Stimulated activated CD4-positive, alpha-beta T cell treated with anti-CD3 and anti-CD28 coated beads, Interleukin-1b, Interleukin-23, amount 100 ng/mL, for 48 hours (primary cell): Measurements from ENCODE around the gene RBM25.
A peak's percentile ranks its signal among the peaks of the same experiment; 100 is the strongest.
"Not testable (repeated sequence)": the region's sequence is repeated elsewhere in the genome, so short reads cannot be mapped to it uniquely, and the experiment has no call there.

Source experiments
- DNase-seq: peaks from one replicate; pipeline ENCODE4 v3.0.0-alpha.2; 2020

The RBM25 gene

DNA sequence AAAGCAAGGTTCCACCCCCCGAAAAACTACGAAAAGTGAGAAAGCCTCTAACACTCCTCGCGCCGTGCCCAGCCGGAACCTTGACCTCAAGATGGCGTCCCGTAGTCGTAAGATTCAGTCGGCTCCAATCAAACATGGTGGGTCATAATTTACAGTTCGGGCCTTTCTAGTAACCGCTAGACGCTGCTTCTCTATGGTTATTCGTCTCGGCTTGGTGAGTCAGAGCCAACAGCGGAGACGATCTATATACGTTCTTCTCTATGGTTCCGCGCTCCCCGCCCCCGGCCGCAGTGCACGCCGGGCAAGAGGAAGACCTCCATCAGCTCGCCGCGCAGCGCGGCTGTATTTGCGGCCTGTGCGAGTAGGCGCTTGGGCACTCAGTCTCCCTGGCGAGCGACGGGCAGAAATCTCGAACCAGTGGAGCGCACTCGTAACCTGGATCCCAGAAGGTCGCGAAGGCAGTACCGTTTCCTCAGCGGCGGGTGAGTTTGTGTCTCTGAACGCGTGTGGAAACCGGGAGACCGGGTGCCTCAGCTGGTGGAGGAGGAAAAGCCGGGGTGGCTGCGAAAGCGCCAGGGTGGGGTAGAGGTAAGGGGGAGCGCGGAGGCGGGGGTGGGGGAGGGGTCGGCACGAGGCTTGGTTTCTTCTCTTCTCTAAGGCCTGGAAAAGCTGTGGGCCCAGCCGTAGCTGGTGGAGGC lies at the start of gene RBM25:
TSS of gene RBM25 (plus strand) at position 311 of the 698 bp plus-strand sequence. CDS start 13,108 bp downstream, outside the sequence.
- DNase-seq = peak; percentile 96

DNA sequence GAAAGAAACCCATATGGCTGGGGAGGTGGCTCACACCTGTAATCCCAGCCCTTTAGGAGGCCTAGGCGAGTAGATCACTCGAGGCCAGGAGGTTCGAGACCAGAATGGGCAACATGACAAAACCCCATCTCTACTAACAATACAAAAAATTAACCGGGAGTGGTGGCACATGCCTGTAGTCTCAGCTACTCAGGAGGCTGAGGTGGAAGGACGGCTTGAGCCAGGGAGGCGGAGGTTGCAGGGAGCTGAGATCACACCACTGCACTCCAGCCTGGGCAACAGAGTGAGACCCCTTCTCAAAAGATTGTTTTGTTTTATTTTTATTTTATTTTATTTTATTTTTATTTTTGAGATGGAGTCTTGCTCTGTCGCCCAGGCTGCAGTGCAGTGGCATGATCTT lies 47.1 kb upstream of the RBM25 start:
- DNase-seq = not testable (repeated sequence)

DNA sequence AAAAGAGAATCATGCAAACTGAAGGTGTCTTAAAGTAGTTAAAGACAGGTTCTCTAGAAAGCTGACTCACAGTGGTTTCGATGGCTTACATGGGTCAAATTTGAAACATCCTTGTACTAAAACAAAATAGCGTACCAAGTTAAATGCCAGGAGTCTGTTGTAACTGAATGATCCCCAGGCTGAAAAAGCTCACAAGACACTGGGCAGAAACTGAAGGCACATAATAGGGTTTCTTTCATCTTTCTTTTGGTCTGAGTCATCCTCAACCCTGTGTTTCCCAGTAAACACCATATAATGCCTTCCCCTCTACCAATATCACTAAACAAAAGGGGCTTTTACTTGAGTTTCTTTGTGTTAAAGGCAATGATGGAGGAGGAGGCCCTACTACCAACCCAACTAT lies 44.2 kb upstream of the RBM25 start:
- DNase-seq = no peak

DNA sequence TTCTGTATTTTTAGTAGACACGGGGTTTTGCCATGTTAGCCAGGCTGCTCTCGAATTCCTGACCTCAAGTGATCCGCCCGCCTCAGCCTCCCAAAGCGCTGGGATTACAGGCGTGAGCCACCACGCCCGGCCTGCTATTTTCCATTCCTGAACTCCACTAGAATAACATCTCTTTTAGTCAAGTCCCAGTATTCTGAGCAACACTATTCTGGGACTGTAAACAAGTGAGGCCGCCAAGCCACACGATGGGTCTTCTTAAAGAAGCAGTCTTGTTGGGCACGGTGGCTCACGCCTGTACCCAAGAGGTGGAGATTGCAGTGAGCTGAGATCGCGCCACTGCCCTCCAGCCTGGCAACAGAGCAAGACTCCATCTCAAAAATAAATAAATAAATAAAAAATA lies 42.8 kb upstream of the RBM25 start:
- not testable (repeated sequence) for DNase-seq

DNA sequence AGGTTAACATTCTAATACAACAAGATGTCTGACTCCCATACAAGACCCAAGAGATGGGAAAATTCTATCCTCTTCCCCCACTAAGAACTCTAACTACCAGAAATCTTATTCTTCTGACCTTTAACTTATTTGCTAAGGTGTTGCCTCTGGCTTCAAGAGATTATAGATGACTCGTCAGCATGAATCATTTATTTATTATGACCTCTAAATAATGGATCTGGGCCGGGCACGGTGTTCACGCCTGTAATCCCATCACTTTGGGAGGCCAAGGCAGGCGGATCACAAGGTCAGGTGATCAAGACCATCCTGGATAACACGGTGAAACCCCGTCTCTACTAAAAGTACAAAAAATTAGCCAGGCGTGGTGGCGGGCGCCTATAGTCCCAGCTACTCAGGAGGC lies 42.3 kb upstream of the RBM25 start:
- DNase-seq = not testable (repeated sequence)

DNA sequence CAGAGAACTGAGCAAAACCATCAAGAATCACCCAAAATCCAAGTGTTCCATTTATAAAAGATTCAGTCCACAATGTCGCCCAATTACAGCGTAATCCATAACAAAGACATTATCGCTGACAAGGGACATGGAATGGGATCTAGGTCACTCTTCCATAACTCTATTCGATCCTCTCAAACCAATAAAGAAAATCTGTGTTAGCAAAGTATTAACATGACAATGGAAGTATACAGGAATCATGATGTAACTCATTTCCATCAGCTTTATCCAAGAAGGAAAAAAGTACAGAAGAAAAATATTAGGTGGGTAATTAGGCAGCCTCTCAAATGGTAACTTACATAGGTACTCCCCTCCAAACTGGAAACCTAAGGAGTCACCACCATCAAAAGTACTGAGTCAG lies 36.3 kb upstream of the RBM25 start:
- DNase-seq = no peak

DNA sequence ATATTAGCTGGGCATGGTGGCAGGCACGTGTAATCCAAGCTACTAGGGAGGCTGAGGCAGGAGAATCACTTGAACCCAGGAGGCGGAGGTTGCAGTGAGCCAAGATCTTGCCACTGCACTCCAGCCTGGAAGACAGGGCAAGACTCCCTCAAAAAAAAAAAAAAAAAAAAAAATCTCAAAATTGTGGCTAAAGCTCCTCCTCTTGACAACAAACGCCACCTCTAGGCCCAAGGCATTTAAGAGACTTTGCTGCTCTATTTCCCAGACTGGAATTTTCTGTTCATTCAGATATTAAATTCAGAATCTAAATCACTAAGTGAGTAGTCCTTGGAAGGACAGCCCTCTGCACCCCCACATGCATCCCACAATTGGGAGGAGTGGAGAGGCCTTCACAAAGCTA lies 32.8 kb upstream of the RBM25 start:
- DNase-seq = no peak

DNA sequence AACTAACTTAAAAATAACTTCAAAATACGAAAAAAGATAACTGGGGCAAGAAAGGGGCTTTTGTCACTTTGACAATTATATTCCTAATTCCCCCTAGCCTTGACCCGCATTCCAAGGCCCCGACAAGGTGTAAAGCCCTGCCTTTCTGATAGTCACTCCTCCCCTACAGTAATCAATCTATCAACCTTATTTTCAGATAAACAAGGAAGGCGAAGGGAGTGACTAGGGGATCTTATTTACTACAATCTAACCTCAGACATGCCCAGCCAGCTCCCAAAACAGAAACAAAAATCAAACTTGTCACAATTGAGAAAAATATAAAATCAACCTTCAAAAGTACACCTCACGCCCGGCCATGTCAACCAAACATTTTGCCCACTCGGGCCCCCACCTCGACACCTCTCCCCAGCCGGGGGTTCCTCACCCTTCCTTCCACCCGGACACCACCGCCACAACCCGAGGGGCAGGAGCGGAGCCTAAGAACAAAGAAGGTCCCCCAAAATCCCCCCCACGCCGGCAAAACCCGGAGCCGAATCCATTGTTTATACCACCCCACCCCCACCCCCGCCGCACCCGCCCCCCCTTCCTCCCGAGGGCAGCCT lies 32.0 kb upstream of the RBM25 start:
- no peak for DNase-seq

DNA sequence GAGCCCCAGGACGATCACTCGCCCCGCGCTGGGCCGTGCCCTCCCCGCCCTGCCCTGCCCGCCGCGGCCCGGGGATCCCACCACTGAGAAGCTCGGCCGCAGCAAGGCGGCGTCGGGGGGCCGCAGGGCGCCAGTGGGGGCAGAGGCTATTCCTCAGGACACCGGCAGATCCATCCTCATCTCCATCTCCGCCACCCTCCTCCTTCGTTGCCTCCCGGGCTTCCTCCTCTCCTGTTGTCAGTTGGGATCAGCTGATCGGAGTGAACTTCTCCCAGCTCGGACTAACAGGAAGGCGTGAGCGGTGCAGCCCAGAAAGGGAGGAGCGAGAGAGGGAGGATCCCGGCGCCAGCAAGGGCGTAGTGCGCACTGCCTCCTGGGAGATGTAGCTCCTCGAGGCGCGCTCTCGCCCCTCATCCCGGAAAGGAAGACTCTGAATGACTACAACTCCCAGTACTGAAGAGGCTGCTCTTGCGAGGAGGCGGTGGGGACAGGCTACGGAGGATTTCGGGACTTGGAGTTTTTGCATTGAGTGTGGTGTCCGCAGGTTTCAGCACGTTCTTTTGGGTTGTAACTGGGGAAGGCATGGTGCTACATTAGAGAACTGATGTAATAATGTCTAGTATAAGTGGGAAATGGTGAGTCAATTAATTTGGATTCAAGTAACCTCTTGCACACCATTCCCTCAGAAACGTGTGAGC lies 31.3 kb upstream of the RBM25 start, which contains the start of gene ZFYVE1:
TSS of gene ZFYVE1 (minus strand) at position 262 of the 698 bp plus-strand sequence. CDS start 2,598 bp downstream, outside the sequence.
- DNase-seq = peak; percentile 94

DNA sequence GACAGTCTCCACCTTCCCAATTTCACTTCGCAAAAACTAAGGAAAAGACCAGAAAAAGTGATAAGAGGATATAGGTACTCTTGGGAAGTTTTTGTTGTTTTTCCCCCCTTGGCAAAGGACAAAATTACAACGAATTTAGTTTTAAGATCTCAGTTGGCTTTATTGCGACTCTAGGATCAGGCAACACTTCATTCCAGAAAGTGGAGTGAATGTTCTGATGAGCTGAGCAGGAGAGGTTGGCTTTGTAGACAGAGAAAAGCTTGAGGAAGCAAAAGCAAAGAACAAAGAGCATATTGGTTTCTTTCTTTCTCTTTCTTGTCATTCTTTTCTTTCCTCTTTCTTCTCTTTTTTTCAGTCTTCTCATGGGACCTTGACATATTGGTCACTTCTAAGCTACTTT lies 30.8 kb upstream of the RBM25 start:
- no peak for DNase-seq

DNA sequence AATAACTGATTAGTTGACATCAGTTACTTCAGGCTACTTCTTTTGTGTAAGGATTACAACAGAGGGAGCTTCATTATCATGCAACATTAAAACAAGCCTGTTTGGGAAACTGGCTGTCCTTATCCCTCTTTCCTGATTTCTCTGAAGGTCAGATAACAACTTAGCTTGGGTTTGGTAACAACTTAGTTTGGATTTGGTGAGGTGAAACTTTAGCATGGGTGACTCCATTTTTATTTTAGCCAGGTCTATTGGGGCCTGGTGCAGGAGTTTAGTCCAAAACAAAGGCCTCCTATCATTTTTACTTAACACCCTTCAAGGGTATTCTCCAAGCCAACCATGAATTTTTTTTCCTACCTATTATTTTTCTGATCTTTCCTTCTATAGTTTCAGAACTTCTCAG lies 30.4 kb upstream of the RBM25 start:
- no peak for DNase-seq

DNA sequence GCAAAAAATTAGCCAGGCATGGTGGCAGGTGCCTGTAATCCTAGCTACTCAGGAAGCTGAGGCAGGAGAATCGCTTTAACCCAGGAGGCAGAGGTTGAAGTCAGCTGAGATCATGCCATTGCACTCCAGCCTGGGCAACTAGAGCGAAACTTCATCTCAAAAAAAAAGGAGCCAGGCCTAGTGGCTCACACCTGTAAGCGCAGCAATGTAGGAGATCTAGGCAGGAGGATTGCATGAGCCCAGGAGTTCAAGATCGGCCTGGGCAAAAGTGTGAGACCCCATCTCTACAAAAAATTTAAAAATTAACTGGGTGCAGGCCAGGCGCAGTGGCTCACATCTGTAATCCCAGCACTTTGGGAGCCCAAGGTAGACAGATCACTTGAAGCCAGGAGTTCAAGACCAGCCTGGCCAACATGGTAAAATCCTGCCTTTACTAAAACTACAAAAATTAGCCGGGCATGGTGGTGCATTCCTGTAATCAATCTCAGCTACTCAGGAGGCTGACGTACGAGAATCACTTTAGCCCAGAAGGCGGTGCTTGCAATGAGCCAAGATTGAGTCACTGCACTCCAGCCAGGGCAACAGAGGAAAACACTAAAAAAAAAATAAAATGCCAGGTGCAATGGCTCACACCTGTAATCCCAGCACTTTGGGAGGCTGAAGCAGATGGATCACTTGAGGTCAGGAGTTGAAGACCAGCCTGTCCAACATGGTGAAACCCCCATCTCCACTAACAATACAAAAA lies 21.5 kb upstream of the RBM25 start:
- not testable (repeated sequence) for DNase-seq

DNA sequence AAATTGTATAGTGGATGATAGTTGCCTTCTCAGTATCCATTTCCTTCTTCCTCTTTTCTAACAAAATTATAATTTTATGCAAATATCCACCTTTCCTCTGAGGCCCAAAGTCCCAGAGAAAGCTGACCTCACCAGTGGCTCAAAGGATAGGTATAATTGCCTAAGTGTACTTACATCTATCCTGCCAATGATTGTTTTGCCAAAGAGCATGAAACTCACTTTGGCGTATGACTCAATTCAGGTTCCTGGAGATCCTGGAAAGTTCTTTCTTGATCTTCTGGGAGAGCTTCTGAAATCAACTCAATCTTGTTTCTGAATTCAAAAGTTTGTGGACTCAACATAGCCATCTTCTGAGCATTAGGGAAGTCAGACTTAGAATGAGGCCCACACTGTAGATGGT lies 10.5 kb upstream of the RBM25 start:
- DNase-seq = no peak

DNA sequence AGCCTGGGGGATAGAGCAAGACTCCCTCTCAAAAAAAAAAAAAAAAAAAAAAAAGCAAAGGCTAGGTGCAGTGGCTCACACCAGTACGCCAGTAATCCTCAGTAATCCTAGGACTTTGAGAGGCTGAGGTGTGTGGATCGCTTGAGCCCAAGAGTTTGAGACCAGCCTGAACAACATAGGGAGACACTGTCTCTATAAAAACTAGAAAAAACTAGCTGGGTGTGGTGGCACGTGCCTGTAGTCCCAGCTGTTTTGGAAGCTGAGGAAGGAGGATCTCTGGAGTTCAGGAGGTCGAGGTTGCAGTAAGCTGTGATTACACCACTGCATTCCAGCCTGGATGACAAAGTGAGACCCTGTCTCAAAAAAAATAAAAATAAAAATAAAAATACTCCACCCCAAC lies 8.9 kb upstream of the RBM25 start:
- DNase-seq = no peak

DNA sequence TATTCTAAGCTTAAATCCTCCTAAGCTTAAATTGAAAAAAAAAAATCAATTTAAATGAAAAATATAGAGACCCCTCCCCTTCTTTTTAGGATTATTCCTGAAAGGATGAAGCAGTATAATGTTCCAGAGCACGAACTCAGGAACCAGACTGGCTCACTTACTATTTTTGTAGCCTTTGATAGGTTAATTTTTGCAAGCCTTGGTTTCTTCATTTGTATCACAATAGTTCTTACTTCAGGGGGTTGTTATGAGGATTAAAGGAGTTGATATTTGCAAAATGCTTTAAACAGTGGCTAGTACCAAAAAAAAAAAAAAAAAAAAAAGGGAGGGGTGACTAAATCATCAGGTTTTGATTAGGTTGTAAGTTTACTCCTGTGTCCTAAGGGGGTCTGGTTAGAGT lies 3.1 kb upstream of the RBM25 start:
- no peak for DNase-seq

DNA sequence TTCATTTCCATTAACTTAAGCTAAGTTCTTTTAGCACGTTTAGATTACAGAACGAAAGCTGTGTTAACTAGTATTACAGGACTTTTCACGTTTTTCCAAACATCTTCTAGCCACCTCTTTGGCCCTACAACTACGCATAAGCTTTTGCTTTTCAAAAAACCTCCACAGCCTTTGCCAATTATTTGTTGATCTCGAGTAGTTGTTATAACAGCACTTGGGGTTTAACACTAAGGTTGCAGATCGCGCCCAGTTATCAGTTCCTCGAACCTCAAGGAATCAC lies 450 bp upstream of the RBM25 start:
- DNase-seq = no peak

DNA sequence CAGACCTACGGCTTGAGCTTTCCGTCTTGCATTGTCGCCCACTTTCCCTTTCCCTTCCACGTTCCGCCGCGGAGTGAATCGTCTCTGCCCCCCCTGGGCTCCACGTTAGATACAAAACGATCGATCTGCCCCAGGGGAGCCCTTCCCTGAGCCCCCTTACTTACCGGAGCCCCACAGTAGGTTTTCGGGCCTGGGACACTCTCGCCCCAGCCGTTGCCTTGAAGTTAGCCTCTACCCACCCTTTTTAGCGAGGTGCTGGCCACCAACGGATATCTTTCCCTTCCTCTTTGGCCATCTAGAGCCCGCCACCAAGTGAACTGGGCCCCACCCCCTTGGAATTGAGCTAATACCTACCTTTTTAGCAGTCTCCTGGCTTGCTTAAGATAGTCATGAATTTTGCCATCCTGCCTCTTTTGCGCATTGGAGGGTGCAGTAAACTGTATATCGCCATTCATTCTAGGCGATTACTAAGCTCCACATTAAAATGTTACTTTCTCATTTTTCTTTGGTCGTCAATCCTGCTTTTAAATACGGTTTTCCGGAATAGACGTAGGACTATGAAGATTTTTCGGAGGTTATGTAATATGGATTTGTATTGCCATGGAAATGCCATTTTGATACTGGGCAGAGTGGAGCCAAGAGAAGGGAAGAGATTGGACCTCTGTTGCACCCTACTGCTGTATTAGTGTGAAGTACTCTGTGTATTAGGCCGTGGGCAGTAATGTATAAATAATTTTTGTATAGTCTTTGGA lies 764 bp downstream of the RBM25 start:
- DNase-seq = peak; percentile 20

DNA sequence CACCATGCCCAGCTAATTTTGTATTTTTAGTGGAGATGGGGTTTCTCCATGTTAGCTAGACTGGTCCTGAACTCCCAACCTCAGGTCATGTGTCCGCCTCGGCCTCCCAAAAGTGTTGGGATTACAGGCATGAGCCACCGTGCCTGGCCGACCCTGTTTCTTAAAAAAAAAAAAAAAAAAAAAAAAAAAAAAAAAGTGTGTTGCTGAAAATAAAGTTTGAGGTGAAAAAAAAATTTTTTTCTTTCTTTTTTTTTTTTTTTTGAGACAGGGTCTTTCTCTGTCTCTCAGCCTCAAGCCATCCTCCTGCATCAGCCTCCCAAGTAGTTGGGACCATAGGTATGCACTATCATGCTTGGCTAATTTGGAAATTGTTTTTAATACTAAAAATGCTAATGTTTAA lies 11.3 kb downstream of the RBM25 start:
- DNase-seq = no peak

DNA sequence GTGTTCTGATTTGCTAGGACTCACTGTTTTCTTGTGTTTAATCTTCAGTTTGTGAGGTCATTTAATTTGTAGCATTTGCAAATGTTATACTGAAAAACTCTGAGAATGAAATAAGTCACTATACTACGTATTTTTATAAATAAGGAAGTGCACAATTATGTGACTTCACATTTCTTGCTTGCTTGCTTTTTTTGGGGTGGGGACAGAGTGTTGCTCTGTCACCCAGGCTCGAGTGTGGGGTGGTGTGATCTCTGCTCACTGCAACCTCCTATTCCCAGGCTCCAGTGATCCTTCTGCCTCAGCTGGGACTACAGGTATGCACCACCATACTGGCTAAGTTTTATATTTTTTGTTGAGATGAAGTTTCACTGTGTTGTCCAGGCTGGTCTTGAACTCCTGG lies 32.7 kb downstream of the RBM25 start:
- no peak for DNase-seq

DNA sequence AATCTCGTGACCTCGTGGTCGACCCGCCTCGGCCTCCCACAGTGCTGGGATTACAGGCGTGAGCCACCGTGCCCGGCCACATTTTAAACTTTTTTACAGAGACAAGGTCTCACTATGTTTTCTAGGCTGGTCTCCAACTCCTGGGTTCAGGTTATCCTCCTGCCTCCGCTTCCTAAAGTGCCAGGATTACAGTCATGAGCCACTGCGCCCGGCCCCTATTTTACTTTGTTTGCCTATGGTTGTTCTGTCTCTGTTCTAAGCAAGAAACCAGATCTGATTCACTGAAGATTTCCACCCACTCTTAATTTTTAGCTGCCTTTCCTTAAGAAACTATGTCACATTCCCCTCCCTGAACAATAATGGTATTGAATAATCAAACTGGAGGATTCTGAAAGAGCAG lies 39.1 kb downstream of the RBM25 start:
- no peak for DNase-seq

DNA sequence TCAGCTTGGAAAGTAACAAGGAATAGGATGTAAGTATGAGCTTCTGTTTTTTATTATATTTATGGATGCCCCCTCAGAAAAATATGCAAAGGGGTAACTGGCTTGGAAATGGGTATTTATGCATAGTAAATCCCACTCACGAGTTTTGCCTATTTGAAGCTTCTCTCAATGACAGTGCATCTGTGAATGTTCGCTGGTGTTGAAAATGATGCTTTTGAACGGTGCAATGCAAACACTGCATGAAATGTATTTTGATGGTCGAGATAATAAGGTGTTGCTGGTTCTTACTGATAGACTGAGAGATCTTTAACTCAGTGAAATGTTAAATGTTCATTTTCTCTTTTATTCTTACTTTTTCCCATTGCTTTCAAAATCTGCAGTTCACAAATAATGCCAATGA lies 42.0 kb downstream of the RBM25 start:
- no peak for DNase-seq

DNA sequence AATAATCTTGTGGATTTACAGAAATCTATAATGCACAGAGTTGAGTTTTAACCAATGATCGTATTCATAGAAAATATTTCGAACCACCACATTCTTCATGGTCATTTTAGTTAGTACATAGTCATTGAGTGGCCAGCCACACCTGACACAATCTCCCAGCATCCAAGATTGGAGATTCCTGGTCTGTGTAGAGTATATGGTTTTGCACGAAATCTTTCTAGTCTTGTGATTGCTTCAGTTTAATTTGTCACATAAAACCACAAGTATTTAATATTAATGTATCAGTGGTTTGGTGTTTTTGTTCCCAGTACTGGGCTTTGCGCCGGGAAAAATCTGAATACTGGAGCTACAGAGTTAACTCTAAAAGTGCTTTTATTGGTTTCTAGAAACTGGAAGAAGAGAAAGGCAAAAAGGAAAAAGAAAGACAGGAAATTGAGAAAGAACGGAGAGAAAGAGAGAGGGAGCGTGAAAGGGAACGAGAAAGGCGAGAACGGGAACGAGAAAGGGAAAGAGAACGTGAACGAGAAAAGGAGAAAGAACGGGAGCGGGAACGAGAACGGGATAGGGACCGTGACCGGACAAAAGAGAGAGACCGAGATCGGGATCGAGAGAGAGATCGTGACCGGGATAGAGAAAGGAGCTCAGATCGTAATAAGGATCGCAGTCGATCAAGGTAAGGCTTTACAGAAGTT lies 44.6 kb downstream of the RBM25 start:
- no peak for DNase-seq
